Activated T-cell treated with anti-CD3 and anti-CD28 coated beads, Interleukin-2, amount 50 U/mL, for 4 hours (primary cell): ENCODE data around the gene TRAF5. TPM values are rescaled to one million over a fixed set of nuclear protein-coding genes. Genes with fewer than 3 reads are reported as not detected.

Experiments used
- ATAC-seq, 2 donors: fragments of 200-7000 bp; cut with Tn5 transposase; one replicate each; pipeline ENCODE4 v1.10.0; 2021
- DNase-seq: peaks from one replicate; pipeline ENCODE4 v3.0.0-alpha.2; 2020
- H3K27me3 Mint-ChIP-seq: one replicate; pipeline ENCODE4 v1.8.0; 2021; ENCODE audit warnings: low read depth, mixed read lengths
- H3K36me3 Mint-ChIP-seq: one replicate; pipeline ENCODE4 v1.8.0; 2022; ENCODE audit warnings: mixed read lengths; ENCODE audit not compliant: insufficient read depth
- H3K4me1 Mint-ChIP-seq: one replicate; pipeline ENCODE4 v1.8.0; 2021; ENCODE audit warnings: low read depth, mixed read lengths
- H3K4me3 Mint-ChIP-seq: one replicate; pipeline ENCODE4 v1.8.0; 2021; ENCODE audit warnings: mild to moderate bottlenecking, moderate library complexity, mixed read lengths
- H3K9me3 Mint-ChIP-seq: one replicate; pipeline ENCODE4 v1.8.0; 2021; ENCODE audit warnings: mixed read lengths
- total RNA-seq, 3 donors: library from RNA; stranded (reverse); gene quantifications; one replicate each; pipeline ENCODE4 v1.2.1, GENCODE V29; 2021

TRAF5 gene
- total RNA-seq, 3 donors from 2014 or later = 16.3 to 20.6 (median 17.0) TPM

DNA sequence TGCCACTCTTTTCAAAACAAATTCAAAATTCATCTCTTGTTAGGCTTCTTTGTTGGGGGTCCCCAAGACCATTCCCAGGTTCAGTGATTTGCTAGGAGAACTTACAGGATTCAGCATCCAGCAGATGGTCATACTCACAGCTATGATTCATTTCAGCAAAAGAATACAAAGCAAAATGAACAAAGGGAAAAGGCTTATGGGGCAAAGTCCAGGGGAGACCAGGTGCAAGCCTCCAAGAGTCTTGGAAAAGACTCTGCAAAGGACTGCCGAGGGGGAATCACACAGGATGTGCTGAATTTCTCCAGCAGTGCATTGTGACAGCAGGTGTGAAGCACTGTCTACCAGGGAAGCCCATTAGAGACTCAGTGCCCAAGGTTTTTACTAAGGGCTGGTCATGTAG, 7.3 kb downstream of the TRAF5 start:
- H3K36me3 Mint-ChIP-seq = peaks cover 8% of the 10 kb centered on the region
- H3K4me1 Mint-ChIP-seq = peaks cover 96% of the 10 kb centered on the region
- no peaks in the 10 kb centered on the region for H3K9me3 Mint-ChIP-seq
- ATAC-seq (no peak), DNase-seq (no peak)
- no peaks in the 10 kb centered on the region for H3K27me3 Mint-ChIP-seq
- no peak overlapping the region for H3K4me3 Mint-ChIP-seq

DNA sequence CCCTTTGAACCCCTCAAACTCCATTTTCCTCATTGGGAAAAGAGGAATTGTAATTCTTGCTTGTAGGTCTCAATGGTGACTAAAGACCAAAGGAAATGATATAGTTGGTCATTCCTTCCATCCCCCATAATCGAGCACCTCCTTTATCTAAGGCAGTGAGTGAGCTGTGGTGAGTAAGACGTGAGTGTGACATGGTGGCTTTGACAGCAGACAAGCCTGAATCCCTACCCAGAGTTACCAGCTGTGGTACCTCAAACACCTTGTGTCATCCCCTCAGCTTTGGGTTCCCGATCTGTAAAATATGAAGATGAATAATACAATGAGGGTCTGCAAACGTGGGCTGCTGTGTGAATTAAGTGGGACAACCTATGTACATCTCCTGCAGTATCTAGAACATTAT, 8.4 kb downstream of the TRAF5 start:
- peaks cover 95% of the 10 kb centered on the region for H3K4me1 Mint-ChIP-seq
- H3K36me3 Mint-ChIP-seq = peaks cover 8% of the 10 kb centered on the region
- DNase-seq = no peak
- H3K9me3 Mint-ChIP-seq = no peaks in the 10 kb centered on the region
- ATAC-seq = peak; percentile 85 to 92
- peak overlapping the region; percentile 62 for H3K4me3 Mint-ChIP-seq
- H3K27me3 Mint-ChIP-seq = no peaks in the 10 kb centered on the region

DNA sequence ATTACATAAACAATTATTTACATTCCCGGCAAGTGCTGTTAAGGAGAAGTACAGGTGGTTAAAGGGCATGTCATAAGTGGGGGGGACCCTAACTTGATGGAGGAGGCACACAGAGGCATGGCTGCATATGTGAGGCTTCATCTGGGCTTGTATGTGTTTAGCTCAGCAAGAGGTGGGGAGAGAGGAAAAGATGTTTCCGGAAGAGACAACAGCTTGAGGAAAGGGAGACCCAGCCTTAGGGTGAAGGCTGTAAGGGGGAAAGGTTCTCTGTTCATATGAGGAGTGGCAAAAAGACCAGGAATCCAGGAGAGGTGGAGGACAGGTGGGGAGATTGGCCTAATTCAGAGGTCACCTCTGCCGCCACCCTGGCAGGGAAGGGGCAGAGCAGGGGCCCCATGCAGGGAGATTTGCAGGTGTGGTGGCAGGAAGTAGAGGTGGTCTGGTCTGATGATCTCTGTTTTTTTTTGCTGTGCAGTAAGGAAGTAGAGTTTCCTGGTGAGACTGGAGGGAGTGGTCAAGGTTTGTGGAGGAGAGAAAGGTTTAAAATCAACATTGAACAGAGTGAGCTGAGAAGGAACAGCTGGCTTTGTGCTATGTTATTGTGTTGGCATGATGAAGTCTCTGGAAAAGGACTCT, 9.0 kb downstream of the TRAF5 start:
- Mint-ChIP-seq H3K9me3 (no peaks in the 10 kb centered on the region), H3K4me3 (peak overlapping the region; percentile 62), H3K36me3 (peaks cover 4% of the 10 kb centered on the region), H3K27me3 (no peaks in the 10 kb centered on the region), H3K4me1 (peaks cover 95% of the 10 kb centered on the region)
- no peak for DNase-seq
- ATAC-seq = no peak

DNA sequence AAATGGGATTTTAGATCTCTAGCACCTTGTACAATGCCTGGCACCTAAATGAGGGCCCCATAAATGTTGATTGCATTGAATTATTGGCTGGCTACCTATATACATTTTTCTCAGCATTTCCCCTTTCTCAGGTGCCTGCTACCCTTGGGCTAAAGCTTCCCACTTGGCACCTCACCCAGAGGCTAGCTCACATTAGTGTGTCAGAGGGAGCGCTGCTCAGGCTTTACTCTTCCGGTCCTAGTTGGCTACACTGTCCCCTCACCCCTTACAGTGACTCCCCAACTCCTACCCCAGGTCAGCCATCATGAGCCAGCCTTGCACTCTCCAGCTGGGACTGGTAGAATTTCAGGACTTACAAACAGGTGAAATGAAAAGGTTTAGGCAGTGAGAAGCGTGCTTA, 9.5 kb downstream of the TRAF5 start:
- H3K27me3 Mint-ChIP-seq = no peaks in the 10 kb centered on the region
- peak overlapping the region; percentile 62 for H3K4me3 Mint-ChIP-seq
- ATAC-seq = no peak
- H3K4me1 Mint-ChIP-seq = peaks cover 95% of the 10 kb centered on the region
- no peak for DNase-seq
- H3K36me3 Mint-ChIP-seq = peaks cover 3% of the 10 kb centered on the region
- no peaks in the 10 kb centered on the region for H3K9me3 Mint-ChIP-seq

DNA sequence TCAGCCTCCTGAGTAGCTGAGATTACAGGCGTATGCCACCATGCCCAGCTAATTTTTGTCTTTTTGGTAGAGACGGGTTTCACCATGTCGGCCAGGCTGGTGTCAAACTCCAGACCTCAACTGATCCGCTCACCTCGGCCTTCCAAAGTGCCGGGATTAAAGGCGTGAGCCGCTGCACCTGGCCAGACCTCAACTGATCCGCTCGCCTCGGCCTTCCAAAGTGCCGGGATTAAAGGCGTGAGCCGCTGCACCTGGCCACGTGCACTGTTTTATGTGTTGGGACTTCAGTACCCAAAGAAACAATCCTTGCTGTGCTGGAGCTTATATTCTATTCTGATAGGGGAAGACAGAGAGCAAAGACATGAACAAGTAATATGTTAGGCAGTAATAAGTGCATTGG, 10.1 kb downstream of the TRAF5 start:
- Mint-ChIP-seq H3K36me3 (peaks cover 3% of the 10 kb centered on the region), H3K4me1 (peaks cover 95% of the 10 kb centered on the region), H3K27me3 (no peaks in the 10 kb centered on the region), H3K4me3 (no peak overlapping the region), H3K9me3 (no peaks in the 10 kb centered on the region)
- ATAC-seq (no peak), DNase-seq (no peak)

DNA sequence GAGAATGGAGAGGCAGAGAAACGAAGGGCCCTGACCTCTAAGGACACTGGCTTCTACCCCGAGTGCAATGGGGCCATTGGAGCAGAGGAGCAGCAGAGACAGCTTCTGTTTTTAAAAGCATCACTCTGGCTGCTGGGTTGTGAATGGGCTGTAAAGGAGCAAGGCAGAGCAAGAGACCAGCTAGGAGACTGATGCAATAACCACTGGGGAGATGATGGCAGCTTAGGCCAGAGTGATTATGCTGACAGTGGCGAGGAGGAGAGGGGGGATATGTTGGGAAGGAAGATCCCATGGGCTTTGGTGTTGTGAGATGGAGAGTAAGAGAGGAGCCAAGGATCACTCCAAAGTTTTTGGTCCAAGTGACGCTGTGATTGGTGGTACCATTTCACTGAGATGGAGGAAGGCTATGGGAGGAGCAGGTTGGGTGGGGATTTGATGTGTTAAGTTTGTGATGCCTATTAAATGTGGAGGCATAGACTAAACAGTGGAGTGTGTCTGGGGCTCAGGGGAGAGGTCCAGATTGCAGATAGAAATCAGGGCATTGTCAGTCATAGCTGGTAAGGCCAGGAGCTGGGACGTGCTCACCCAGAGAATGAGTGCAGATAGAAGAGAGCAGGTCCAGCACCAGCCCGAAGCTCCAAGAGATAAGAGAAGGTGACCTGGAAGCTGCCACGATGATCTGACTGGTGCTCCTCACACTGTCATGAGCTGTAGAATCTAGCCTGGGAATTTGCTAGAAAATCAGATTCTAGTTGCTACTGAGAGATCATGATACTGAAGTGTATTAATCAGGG, 11.0 kb downstream of the TRAF5 start:
- no peak for ATAC-seq

DNA sequence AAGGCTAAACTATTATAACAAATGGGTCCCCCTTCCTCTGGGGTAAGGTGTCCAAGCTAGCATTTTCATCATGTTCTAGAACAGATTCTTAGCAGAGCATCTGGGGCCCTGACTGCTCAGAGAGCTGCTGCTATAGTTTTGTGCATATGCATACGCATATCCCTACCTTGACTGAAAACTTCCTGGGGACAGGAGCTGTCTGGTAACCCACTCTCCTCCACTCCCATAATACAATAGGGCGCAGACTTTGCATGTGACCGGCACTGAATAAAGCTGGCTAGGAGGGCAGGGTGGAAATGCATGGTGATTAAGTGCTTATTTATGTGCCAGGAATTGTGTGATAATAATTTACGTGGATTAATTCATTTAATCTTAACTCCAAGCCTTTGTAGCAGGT, 11.6 kb downstream of the TRAF5 start:
- Mint-ChIP-seq H3K4me3 (no peak overlapping the region), H3K27me3 (no peaks in the 10 kb centered on the region), H3K4me1 (peaks cover 92% of the 10 kb centered on the region), H3K9me3 (no peaks in the 10 kb centered on the region), H3K36me3 (peaks cover 3% of the 10 kb centered on the region)
- ATAC-seq (no peak), DNase-seq (no peak)

More for the DNA sequence above, 11.0 kb downstream of the TRAF5 start:
- Mint-ChIP-seq H3K27me3 (no peaks in the 10 kb centered on the region), H3K4me3 (no peak overlapping the region), H3K4me1 (peaks cover 92% of the 10 kb centered on the region), H3K9me3 (no peaks in the 10 kb centered on the region), H3K36me3 (peaks cover 3% of the 10 kb centered on the region)
- DNase-seq = no peak

DNA sequence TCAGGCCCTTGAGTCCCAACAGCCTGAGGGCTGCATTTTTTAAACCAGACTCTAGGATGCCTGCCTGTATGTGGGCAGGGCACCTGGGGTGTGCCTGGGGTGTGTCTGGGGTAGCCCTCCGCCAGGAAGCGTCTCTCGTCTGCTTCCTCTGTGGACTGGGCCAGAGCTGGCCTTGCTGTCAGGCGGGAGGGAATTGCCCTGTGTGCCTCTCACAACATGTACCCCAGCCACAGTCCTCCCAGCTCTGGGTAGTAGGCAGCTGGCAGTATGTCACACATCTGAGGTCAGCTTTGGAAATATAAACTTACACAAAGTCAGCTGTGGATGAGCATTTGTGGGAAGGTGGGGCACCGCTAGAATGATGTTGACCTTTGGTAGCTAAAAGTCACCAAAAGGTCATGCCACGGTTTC, 13.0 kb downstream of the TRAF5 start:
- no peaks in the 10 kb centered on the region for H3K27me3 Mint-ChIP-seq
- H3K9me3 Mint-ChIP-seq = no peaks in the 10 kb centered on the region
- peaks cover 95% of the 10 kb centered on the region for H3K4me1 Mint-ChIP-seq
- DNase-seq (no peak), ATAC-seq (peak in 1 of 2 donors; percentile 18)
- H3K4me3 Mint-ChIP-seq = peak overlapping the region; percentile 17
- H3K36me3 Mint-ChIP-seq = peaks cover 3% of the 10 kb centered on the region

DNA sequence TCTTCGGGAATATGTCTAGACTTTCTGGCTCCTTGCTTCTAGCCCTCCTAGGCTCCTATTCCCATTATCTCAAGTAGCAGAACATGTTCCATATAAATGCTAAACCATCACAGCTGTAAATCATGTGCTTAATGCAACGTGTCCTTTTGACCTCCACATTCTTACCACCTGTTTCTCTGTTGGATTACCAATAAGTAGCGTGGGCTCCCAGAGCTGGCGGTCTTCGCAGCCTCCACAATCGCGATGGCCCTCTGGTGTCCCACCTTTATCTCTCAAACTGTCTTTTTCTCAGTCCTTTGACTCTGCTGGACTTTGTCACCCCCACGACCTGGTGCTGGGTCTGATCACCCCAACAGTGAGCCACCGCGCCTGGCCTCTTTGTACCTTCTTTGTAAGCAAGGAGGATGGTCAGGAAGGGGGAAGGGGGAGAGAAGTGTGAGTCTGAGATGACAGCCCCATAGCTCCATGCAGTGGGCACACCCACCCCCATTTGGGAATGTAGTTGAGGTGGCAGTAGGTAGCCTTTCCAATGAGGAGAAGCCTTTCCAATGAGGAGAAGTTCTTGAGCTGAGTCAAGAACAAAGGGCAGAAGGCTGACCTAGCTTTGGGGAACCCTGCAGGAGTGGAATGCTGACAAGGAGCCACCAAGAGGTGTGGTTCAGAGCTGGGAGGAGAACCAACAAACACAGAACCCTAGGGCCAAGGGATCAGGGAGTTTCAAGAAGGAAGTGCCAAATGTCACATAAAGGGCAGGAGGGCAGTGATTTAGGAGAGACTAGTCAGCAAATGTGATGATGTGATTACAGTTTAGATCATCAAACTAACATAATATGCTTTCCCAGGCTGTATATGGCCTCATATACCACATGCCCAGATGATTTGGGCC, 14.2 kb downstream of the TRAF5 start:
- Mint-ChIP-seq H3K4me3 (no peak overlapping the region), H3K36me3 (peaks cover 3% of the 10 kb centered on the region), H3K27me3 (no peaks in the 10 kb centered on the region), H3K4me1 (peaks cover 91% of the 10 kb centered on the region), H3K9me3 (no peaks in the 10 kb centered on the region)
- ATAC-seq (no peak), DNase-seq (no peak)

DNA sequence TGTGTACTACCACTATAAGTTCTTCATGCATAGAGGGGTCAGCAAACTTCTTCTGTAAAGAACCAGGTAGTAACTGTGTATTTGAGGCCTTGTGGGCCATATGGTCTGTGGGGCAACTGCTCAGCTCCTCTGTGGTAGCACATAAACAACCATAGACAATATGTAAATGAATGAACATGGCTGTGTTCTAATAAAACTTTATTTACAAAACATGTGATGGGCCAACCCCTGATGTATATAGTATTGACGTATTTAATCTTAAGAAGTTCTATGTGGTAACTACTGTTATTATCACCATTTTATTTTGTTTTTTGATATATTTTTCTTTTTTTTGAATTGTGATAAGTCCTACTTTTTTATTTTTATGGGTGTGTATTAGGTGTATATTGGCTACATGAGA, 15.4 kb downstream of the TRAF5 start:
- Mint-ChIP-seq H3K27me3 (no peaks in the 10 kb centered on the region), H3K9me3 (no peaks in the 10 kb centered on the region), H3K4me1 (peaks cover 91% of the 10 kb centered on the region), H3K36me3 (peaks cover 3% of the 10 kb centered on the region), H3K4me3 (no peak overlapping the region)
- DNase-seq (no peak), ATAC-seq (no peak)

DNA sequence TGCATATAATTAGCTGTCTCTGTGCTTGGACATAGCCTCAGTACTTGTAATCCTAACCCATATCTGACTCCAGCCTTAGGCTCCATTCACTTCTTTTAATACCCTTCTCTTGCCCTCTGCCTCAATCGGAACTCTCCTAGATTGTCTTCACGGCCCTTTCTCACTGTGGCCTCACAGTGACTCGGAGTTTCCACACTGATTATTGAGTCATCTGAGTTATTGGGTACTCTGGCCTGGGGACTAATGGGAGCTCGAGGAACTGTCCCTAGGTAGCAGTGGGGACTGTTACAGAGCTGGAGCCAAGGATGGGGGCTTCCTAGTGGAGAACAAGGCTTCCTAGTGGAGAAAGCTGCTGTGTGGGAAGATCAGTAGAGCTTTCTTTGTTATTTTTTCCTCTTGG, 17.0 kb downstream of the TRAF5 start:
- DNase-seq (no peak), ATAC-seq (no peak)
- Mint-ChIP-seq H3K36me3 (no peaks in the 10 kb centered on the region), H3K27me3 (no peaks in the 10 kb centered on the region), H3K9me3 (no peaks in the 10 kb centered on the region), H3K4me1 (peaks cover 88% of the 10 kb centered on the region), H3K4me3 (no peak overlapping the region)

DNA sequence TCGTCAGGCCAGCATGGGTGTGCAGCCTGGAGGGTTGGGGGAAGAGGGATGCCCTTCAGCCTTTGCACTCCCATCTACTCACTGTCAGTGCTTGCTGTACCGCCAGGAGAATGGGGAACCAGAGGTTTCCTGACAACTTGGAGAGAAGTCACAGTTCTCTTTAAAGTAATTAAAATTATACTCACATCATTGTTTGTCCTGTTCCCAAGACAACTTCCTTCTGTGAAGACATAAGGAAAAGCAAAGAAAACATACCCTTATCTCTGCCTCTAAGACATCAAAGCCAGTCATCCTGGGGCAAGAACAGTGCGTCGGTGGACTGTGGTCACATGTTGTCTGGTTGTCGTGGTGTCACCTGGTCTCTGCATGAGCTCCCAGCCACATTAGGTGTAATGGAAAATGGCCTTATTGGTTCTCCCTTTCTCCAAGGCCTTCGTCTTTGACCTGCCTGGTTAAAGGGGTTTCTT, 17.6 kb downstream of the TRAF5 start:
- peaks cover 87% of the 10 kb centered on the region for H3K4me1 Mint-ChIP-seq
- H3K27me3 Mint-ChIP-seq = no peaks in the 10 kb centered on the region
- H3K9me3 Mint-ChIP-seq = no peaks in the 10 kb centered on the region
- H3K4me3 Mint-ChIP-seq = no peak overlapping the region
- ATAC-seq (peak in 1 of 2 donors; percentile 47), DNase-seq (no peak)
- H3K36me3 Mint-ChIP-seq = no peaks in the 10 kb centered on the region

DNA sequence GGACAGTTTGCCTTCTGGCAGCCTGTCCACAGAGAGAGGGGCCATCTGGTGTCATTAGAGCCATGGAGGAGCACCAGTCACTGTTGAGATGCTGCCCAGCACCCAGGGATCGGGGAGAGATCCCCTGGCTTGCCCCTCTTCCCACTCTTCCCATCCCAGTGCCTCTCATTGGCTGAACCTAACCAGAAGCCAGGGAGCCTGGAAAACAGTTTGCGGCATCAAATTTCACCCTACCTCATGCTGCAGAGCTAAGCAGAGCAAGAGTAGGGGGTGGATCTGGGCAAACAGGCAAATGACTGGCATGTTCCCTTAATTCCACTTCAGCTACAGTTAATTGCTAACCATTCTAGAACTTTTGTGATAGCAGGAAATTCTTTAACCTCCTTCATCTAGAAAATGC, 19.1 kb downstream of the TRAF5 start:
- H3K27me3 Mint-ChIP-seq = no peaks in the 10 kb centered on the region
- DNase-seq (no peak), ATAC-seq (no peak)
- H3K4me1 Mint-ChIP-seq = peaks cover 88% of the 10 kb centered on the region
- no peak overlapping the region for H3K4me3 Mint-ChIP-seq
- no peaks in the 10 kb centered on the region for H3K9me3 Mint-ChIP-seq
- no peaks in the 10 kb centered on the region for H3K36me3 Mint-ChIP-seq

DNA sequence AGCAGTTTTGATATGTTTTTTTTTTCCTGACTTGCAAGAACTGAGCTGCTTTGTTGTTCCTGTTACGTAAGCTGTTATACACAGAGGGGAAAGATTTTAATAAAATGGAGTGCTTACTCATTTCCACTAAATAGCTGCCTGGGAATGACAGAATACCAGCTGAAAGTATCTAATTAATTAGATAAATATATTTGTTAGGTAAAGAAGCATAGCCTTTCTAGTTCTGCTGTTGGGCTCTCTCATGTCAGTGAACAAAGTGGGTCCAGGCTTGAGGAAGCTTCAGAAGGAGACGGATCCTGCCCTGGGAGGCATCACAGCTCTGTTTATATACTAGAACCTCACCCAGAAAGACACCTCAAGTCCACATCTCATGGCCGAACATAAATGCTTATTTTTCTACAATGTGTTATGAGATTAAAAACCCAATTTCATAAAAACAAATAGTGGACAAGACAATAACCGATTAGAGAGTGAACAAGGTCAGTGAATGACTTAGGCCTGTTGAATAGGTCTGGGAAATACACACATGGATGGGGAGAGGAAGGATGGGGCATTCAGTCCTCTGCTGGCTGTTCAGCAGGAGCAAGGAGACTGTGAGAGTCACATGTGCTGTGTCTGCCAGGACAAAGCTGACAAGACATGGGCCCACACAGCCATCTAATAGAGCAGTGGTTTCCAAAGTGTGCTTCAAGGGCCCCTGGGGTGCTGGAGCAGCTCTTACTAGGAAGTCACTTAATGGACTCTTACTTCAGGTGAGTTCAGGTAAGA, 20.6 kb downstream of the TRAF5 start:
- no peak for ATAC-seq
- no peak overlapping the region for H3K4me3 Mint-ChIP-seq

More for the DNA sequence above, 20.6 kb downstream of the TRAF5 start:
- peaks cover 7% of the 10 kb centered on the region for H3K9me3 Mint-ChIP-seq
- DNase-seq = no peak
- H3K36me3 Mint-ChIP-seq = peaks cover 5% of the 10 kb centered on the region
- H3K27me3 Mint-ChIP-seq = no peaks in the 10 kb centered on the region
- peaks cover 89% of the 10 kb centered on the region for H3K4me1 Mint-ChIP-seq
